B cell (primary cell): ENCODE data around the gene PRKN. TPM values are rescaled to one million over a fixed set of nuclear protein-coding genes. Genes with fewer than 3 reads are reported as not detected.

Source experiments
- ATAC-seq: fragments of 200-7000 bp; cut with Tn5 transposase; one replicate; pipeline ENCODE4 v1.10.0; 2021; ENCODE audit warnings: low read depth, mild to moderate bottlenecking, moderate number of reproducible peaks, moderate library complexity
- CTCF ChIA-PET: fragments of 350-600 bp; sonication (Branson Sonifier 250); formaldehyde crosslinking; loops from one replicate; lab custom pipeline; 2021; ENCODE audit warnings: antibody characterized with exemption, inconsistent platforms; lab: Charles Lee
- POLR2A ChIA-PET: fragments of 350-600 bp; sonication (Branson Sonifier 250); formaldehyde crosslinking; loops from one replicate; lab custom pipeline; 2021; ENCODE audit warnings: antibody characterized with exemption; lab: Charles Lee
- DNase-seq: peaks from one replicate; pipeline ENCODE4 v3.0.0; 2013
- H2AFZ ChIP-seq: 2 replicates; pipeline ENCODE4 v1.6.1; 2012; ENCODE audit warnings: mild to moderate bottlenecking, low read depth, low read length; ENCODE audit not compliant: insufficient read depth, poor library complexity, severe bottlenecking
- H3K27ac ChIP-seq, 2 donors: 1 replicate in 1 of 2; 2 replicates in 1 of 2; pipeline ENCODE4 v1.5.1; 2012 to 2013; ENCODE audit warnings: low read length in 2 of 2, mild to moderate bottlenecking in 2 of 2, moderate library complexity in 1 of 2
- H3K27me3 ChIP-seq, 4 experiments: fragments of 200-600 bp in 1 of 4; sonication (generic) in 1 of 4; replicated peaks in 1 of 4; 1 replicate in 2 of 4; 2 replicates in 2 of 4; pipeline versions ENCODE4 v1.6.1 to v1.7.0; 2013 to 2016; ENCODE audit warnings: low read length in 3 of 4, mild to moderate bottlenecking in 2 of 4, mixed read lengths in 1 of 4, moderate library complexity in 1 of 4; ENCODE audit not compliant: insufficient read depth in 4 of 4, control insufficient read depth in 3 of 4; ENCODE audit errors: control extremely low read depth in 1 of 4
- H3K36me3 ChIP-seq, 2 experiments: replicated peaks in 1 of 2; 1 replicate in 1 of 2; 2 replicates in 1 of 2; pipeline versions ENCODE4 v1.6.1 to v1.7.1; 2013; ENCODE audit warnings: low read length in 1 of 2; ENCODE audit not compliant: insufficient read depth in 2 of 2, control insufficient read depth in 1 of 2; ENCODE audit errors: control extremely low read depth in 1 of 2, extremely low read depth in 1 of 2
- H3K4me1 ChIP-seq, 2 donors: fragments of 200-600 bp in 1 of 2; sonication (generic) in 1 of 2; 1 replicate in 1 of 2; 2 replicates in 1 of 2; pipeline versions ENCODE4 v1.5.1 to v1.6.1; 2013 to 2017; ENCODE audit warnings: low read length in 2 of 2; ENCODE audit not compliant: control insufficient read depth in 2 of 2, insufficient read depth in 2 of 2
- H3K4me2 ChIP-seq: replicated peaks from 2 replicates; pipeline ENCODE3; 2012; ENCODE audit warnings: mild to moderate bottlenecking, low read depth, low read length; ENCODE audit not compliant: poor library complexity, severe bottlenecking
- H3K4me3 ChIP-seq, 5 experiments: fragments of 200-600 bp in 1 of 5; sonication (generic) in 1 of 5; 1 replicate in 3 of 5; 2 replicates in 2 of 5; pipeline versions ENCODE4 v1.5.1 to v1.7.0; 2011 to 2016; ENCODE audit warnings: low read length in 4 of 5, mild to moderate bottlenecking in 4 of 5, low read depth in 2 of 5, control low read depth in 1 of 5, moderate library complexity in 1 of 5; ENCODE audit not compliant: insufficient read depth in 1 of 5; ENCODE audit errors: control extremely low read depth in 1 of 5, extremely low read depth in 1 of 5
- H3K79me2 ChIP-seq: fragments of 200-600 bp; sonication (generic); one replicate; pipeline ENCODE4 v1.6.0; 2016; ENCODE audit warnings: low read length; ENCODE audit not compliant: control insufficient read depth, insufficient read depth
- H3K9ac ChIP-seq: fragments of 200-600 bp; sonication (generic); 2 replicates; pipeline ENCODE4 v1.6.1; 2017; ENCODE audit warnings: mild to moderate bottlenecking, low read length, moderate library complexity
- H3K9me3 ChIP-seq, 3 donors: one replicate each; pipeline versions ENCODE4 v1.6.1 to v1.7.1; 2013; ENCODE audit warnings: low read length in 2 of 3; ENCODE audit not compliant: control insufficient read depth in 2 of 3, insufficient read depth in 1 of 3; ENCODE audit errors: control extremely low read depth in 1 of 3
- H4K20me1 ChIP-seq: 2 replicates; pipeline ENCODE4 v1.6.0; 2012; ENCODE audit warnings: mild to moderate bottlenecking, low read length; ENCODE audit not compliant: insufficient read depth, control insufficient read depth, poor library complexity, severe bottlenecking
- H3K27ac Mint-ChIP-seq: one replicate; pipeline ENCODE4 v1.8.0; 2021; ENCODE audit warnings: mixed read lengths
- H3K27me3 Mint-ChIP-seq: one replicate; pipeline ENCODE4 v1.8.0; 2021; ENCODE audit warnings: mixed read lengths
- H3K4me1 Mint-ChIP-seq: one replicate; pipeline ENCODE4 v1.8.0; 2021; ENCODE audit warnings: mixed read lengths
- H3K4me3 Mint-ChIP-seq: one replicate; pipeline ENCODE4 v1.8.0; 2021; ENCODE audit warnings: mixed read lengths
- H3K9me3 Mint-ChIP-seq: one replicate; pipeline ENCODE4 v1.8.0; 2022; ENCODE audit warnings: mixed read lengths; ENCODE audit not compliant: insufficient read depth
- CTCF ChIP-seq: fragments of 200-600 bp; IDR thresholded peaks from one replicate; pipeline ENCODE4 v1.8.0; 2022; ENCODE audit warnings: antibody characterized with exemption, mild to moderate bottlenecking
- EZH2 ChIP-seq: IDR thresholded peaks from 2 replicates; pipeline ENCODE4 v1.6.1; 2012; ENCODE audit warnings: borderline replicate concordance, low read depth, mild to moderate bottlenecking, moderate library complexity, low read length; ENCODE audit not compliant: insufficient read depth, poor library complexity, severe bottlenecking
- WGBS: methylation state at CpG from one replicate; pipeline ENCODE4 v1.1.5; 2013; ENCODE audit warnings: missing lambda C conversion rate; ENCODE audit not compliant: insufficient coverage; 5-methylcytosine and 5-hydroxymethylcytosine counted together
- intact Hi-C: fragments of 100-400 bp; cut with micrococcal nuclease; formaldehyde crosslinking; loops from one replicate; pipeline ENCODE4 v1.10.0; 2022
- polyA plus RNA-seq: library from polyadenylated mRNA; depleted of rRNA; stranded (reverse); fragments of >200 nt; gene quantifications from 2 replicates; pipeline ENCODE4 v1.2.3, GENCODE V29; 2012
- total RNA-seq, 2 donors: library from RNA; stranded (reverse); fragments of 120-200 nt in 1 of 2; gene quantifications; 1 replicate in 1 of 2; 2 replicates in 1 of 2; pipeline versions ENCODE4 v1.2.3 to v1.2.4, GENCODE V29; 2013 to 2022

The PRKN gene
- total and polyA plus RNA-seq, 2 donors (not counting 1 experiment from before 2014, with no cell fraction given), result 1.6 to 6.2 TPM

GRCh38 chr6:161411265-161411944 is 1316.2 kb downstream of the PRKN start:
- no peak for ATAC-seq
- DNase-seq, result no peak
- Histone ChIP-seq H3K27me3 (no peaks in the 10 kb centered on the region), H3K27ac (no peak overlapping the region), H3K9me3 (peaks cover 0 to 5% (median 0%) of the 10 kb centered on the region in 3 donors), H3K4me1 (no peaks in the 10 kb centered on the region), H3K36me3 (no peaks in the 10 kb centered on the region), H3K4me3 (no peak overlapping the region), H2AFZ (no peak overlapping the region), H3K9ac (no peak overlapping the region), H4K20me1 (no peaks in the 10 kb centered on the region), H3K79me2 (no peaks in the 10 kb centered on the region), H3K4me2 (no peak overlapping the region)
- WGBS, result 97% methylated on average over 2 of the region's 4 CpGs
- no peak overlapping the region for H3K4me3 Mint-ChIP-seq
- TF ChIP-seq CTCF (no peak), EZH2 (no peak)
- H3K27me3 Mint-ChIP-seq, result peaks cover 7% of the 10 kb centered on the region
- ChIA-PET POLR2A (no interaction called here), CTCF (no interaction called here)
- intact Hi-C loops, result no loop called here
- H3K27ac Mint-ChIP-seq, result no peak overlapping the region
- H3K4me1 Mint-ChIP-seq, result no peaks in the 10 kb centered on the region
- no peaks in the 10 kb centered on the region for H3K9me3 Mint-ChIP-seq

- H3K4me1 ChIP-seq, result no peaks in the 10 kb centered on the region
- Mint-ChIP-seq H3K9me3 (no peaks in the 10 kb centered on the region), H3K27me3 (peaks cover under 1% of the 10 kb centered on the region), H3K4me1 (no peaks in the 10 kb centered on the region), H3K4me3 (no peak overlapping the region), H3K27ac (no peak overlapping the region)
- H3K9me3 ChIP-seq, result peaks cover 0 to 5% (median 0%) of the 10 kb centered on the region in 3 donors
- H3K27me3 ChIP-seq, result no peaks in the 10 kb centered on the region
- H3K4me3 ChIP-seq, result no peak overlapping the region
- H3K36me3 ChIP-seq, result no peaks in the 10 kb centered on the region
- no peaks in the 10 kb centered on the region for H4K20me1 ChIP-seq
- no peak for TF ChIP-seq EZH2
- TF ChIP-seq CTCF, result no peak
- no peaks in the 10 kb centered on the region for H3K79me2 ChIP-seq
- ChIA-PET POLR2A (no interaction called here), CTCF (interaction anchor here (1.0 kb wide), 1 partner anchor 8 kb away, joined by 4 read pairs; no protein-coding TSS in a partner anchor)
- no peak overlapping the region for H3K4me2 ChIP-seq
- no peak for ATAC-seq
- H3K27ac ChIP-seq, result no peak overlapping the region
- H3K9ac ChIP-seq, result no peak overlapping the region
- no peak for DNase-seq
- no peak overlapping the region for H2AFZ ChIP-seq
- WGBS, result 100% methylated on average over 2 of the region's 6 CpGs
- intact Hi-C loops, result no loop called here
These were observed 1316.8 kb downstream of the PRKN start for GRCh38 chr6:161410736-161411135.
